Stromal cell of bone marrow (primary cell): ENCODE results near the gene CD226.
"Not testable (repeated sequence)": the region's sequence is repeated elsewhere in the genome, so short reads cannot be mapped to it uniquely, and the experiment has no call there.

Experiments used
- DNase-seq: peaks from one replicate; pipeline ENCODE4 v3.0.0-alpha.2; 2012; ENCODE audit warnings: low read depth

Gene CD226

DNA sequence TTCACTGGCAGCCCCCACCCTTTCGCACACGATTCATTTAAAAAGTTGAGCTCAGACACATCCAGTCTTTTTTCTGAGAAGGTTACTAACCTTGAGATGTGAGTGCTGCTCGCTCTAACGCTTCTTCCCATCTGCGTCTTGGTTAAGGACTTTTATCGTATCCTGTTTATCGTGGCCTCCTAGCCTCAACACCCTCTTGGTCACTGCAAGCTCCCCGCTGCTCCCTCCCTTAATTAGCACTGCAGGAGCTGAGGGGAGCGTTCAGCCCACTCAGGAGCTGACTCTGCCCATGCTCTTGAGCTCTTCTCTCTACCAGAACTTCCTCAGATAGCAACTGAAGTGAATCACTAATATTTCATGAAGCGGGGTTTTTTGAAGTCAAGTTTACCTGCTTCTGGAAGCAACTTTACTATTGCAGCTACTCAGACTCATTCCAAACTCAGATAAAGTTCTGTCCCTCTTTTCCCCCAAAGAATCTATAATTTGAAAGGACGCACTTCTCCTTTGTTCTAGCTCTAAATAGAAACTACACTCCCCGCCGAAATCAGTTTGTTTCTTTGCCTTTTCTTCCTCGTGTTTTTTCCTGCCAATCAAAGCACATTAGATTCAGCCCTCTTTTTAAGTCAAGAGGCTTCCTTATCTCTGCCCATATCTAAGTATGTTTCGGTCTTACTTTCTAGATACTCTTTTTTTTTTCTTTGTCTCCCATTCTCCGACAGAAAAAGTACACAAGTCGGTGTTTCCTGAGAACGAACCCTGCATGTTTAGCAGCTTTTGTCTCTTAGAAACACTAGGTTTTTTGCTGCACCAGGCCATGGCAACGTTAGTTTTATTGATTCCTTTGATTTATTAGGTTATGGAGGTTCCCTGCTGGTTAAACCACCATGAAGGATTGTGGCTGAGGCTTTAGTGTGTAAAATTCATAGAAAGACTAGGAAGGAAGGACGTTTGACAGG, 9.3 kb upstream of the CD226 start:
- no peak for DNase-seq

DNA sequence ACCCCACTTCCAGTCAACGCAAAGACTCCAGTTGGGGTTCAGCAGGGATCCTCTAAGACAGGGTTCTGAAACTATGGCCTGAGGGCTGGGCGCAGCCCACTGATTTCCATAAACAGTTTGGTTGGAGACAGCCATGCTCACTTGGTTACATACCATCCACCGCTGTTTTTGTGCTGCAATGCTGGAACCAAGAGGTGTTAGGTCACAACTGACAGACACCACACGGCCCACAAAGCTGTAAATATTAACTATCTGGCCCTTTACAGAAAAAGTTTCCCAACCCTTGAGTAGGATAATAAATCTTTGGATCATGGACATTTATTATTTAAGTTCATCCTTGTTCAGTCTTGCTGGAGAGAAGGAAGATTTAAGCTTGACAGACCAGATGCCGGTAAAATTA, 8.4 kb upstream of the CD226 start:
- no peak for DNase-seq

DNA sequence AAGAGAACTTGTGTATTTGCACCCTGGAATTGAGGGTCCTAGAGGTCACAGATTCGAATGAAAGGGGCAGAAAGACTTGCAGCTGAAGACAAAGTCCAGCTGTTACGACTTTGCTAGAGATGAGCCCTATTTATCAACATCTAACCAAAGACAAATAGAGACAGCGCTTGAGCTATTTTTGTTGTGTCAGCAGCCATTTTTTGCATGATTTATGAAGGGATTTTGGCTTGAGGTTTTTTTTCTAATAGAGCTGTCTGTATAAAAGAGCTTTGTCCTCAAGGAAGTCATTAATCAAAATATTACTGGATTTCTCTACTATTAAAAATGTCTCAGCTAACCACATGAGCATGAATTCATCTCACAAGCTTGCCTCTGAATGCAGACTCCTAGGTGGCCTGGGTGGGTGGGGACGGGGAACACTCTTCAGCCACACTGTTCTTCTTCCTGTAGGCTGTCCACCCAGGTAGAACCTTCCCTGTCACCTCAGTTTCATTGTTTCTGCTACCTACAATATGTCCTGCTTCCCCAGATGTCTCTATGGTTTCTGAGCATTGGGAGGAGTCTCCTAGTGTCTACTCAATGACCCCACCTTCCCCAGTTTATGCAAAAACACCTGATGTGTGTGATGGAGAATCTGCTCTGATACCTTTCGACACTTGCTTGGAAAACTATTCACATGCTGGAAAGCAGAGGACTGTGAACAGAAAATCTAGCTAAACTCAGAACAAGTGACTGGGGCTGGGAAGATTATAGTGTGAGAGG, 7.2 kb upstream of the CD226 start:
- DNase-seq = no peak

GRCh38 chr18:69953191-69953590, 5.5 kb upstream of the CD226 start:
- DNase-seq = no peak

DNA sequence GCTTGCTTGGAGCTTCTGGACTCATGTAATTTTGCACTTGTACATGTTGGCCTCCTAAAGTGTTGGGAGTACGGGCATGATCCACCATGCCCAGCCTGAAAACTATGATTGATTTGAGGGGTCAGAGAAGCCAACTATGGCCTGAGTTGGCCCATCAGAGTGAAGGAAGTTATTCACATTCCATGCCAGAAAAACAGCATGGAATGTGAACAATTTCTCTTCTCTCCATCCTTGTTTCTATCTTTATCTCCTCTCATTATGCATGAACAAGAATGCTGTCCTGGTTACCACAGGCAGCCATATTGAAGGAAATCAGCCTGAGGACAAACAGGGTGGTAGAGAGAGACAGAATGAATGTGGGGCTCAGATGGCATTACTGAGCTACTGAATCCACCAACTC, 3.5 kb upstream of the CD226 start:
- DNase-seq = no peak

GRCh38 chr18:69949538-69949936, 1.9 kb upstream of the CD226 start:
- DNase-seq = no peak

GRCh38 chr18:69948919-69949537, 1.4 kb upstream of the CD226 start:
- no peak for DNase-seq

DNA sequence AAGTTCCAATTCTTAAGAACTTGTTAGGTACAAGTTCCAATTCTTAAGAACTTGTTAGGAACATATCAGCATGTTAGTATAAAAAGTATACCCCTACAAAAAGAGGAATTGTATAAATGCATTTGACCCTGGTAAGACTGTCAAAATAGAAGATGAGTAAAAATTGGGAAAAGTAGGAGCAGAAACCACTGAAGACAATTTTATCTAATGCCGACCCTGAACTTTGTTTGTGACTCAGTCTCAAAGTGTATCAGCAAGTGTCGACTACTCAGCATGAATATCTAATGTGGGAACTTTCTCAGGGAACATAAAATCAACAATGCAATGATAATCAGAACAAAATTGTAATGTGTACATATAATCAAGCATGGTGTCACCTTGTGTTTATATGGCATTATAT, 583 bp upstream of the CD226 start:
- DNase-seq = no peak

- no peak for DNase-seq
These were observed 991 bp downstream of the CD226 start for GRCh38 chr18:69946608-69947155.

DNA sequence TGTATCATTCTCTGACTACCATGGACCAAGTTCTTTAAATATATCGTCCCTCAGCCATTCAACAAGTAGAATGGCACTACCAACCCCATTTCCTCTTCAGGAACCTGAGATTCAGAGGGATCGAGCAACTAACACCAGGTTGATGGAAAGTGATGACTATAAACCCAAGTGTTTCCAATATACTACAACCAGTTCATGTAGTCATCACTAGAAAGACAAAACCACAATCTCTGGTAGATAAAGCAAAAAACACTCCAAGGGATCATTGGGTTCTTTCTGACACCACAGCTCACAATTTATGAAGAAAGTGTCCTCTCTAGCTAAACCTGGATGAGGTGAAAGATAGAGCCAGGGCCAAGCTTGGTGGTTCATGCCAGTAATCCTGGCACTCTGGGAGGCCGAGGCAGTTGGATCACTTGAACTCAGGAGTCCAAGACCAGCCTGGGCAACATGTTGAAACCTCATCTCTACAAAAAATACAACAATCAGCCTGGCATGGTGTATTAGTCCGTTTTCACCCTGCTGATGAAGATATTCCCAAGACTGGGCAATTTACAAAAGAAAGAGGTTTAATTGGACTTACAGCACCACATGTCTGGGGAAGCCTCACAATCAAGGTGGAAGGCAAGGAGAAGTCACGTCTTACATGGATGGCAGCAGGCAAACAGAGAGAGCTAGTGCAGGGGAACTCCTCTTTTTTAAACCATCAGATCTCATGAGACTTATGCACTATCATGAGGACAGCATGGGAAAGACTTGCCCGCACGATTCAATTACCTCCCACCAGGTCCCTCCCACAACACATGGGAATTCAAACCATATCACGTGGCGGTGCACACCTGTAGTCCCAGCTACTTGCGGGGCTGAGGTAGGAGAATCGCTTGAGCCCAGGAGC, 2.2 kb downstream of the CD226 start:
- no peak for DNase-seq

GRCh38 chr18:69944436-69944835, 3.2 kb downstream of the CD226 start:
- DNase-seq = no peak

DNA sequence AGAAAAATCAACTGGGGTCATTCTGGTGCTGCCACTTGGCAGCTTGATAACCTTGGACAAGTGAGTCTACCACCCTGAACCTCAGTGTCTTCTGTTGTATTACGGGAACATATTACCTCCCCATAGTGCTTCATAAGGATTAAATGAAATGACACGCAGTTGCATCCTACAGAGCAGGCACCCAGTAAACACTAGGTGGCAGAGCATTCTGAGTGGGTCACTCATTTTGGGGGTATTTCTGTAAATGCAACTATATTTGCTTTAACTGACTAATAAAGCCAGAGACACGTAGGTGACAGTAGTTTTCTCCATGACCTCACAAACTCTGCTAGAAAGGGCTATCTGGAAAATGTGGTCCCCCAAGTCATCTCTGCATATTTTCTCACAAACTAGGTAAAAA, 4.7 kb downstream of the CD226 start:
- no peak for DNase-seq

- DNase-seq = no peak
These were observed 6.5 kb downstream of the CD226 start for GRCh38 chr18:69941183-69941582.

GRCh38 chr18:69939812-69940211, 7.9 kb downstream of the CD226 start:
- not testable (repeated sequence) for DNase-seq

- DNase-seq = no peak
These were observed 11.5 kb downstream of the CD226 start for GRCh38 chr18:69936191-69936558.

DNA sequence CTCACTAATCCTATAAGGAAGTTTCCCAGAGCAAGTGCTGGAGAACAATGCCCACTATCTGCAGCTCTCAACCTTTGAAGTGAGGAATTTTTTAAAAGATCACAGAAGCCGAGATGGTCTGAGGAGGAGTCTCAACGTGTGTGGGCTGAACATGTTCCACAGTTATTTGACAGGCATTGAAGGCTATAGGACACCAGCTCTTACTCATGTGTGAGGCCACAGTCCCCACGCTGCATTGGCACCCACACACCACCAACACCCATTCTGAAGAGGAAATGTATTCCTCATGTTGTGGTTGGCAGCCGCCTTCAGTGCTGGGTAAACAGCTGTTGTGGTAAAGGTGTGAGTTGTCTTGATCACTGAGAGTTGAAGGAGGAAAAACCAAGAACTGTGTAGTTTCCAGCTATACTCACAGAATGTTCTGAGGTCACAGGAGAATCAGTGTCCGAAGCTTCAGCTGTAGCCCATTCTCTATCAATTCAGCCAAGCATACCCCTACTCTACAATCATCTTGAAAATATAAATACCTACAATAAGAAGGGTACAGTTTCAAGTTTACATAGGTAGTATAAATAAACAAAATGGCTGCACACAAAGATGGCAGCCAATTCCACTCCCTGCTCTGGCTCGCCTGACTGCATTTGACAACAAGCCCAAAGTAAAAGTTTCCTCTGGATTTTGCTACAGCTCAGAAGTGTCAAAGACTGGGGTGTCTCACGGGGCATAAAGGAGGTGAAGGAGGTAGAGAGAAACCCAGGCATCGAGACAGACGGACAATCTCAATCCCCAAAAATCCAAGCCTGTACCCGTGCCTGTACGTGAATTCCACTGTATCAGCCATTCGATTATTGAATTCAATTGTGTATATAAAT, 12.1 kb downstream of the CD226 start:
- DNase-seq = no peak

DNA sequence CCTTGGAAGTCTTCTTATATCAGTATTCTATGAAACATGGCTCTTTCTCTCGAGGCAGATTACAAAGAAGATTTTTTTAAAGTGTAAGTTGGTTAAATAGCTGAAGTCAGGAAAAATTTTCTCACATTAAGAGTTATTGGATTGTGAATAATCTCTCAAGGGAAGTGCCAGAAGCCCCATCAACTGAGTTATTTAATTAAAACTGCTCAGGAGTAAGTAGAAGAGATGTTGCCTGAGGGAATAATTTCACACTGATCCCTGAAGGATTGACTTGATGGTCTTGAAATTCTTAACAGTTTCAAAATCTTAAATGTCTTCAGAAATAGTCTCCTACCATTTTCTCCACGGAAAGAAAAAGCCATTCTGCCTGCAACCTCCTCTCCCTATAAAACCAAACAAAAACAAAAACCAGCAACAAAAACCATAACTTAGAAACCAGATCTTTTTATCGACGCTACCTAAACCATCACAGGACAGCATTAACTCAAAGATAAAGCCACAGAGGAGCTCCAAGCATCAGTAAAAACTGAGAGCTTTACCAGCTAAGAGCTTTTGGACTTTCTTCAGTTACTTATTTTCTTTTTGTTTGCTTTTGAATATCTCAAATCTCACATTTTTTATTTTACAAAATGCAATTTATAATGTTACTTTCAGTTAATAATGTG, 12.9 kb downstream of the CD226 start:
- no peak for DNase-seq

DNA sequence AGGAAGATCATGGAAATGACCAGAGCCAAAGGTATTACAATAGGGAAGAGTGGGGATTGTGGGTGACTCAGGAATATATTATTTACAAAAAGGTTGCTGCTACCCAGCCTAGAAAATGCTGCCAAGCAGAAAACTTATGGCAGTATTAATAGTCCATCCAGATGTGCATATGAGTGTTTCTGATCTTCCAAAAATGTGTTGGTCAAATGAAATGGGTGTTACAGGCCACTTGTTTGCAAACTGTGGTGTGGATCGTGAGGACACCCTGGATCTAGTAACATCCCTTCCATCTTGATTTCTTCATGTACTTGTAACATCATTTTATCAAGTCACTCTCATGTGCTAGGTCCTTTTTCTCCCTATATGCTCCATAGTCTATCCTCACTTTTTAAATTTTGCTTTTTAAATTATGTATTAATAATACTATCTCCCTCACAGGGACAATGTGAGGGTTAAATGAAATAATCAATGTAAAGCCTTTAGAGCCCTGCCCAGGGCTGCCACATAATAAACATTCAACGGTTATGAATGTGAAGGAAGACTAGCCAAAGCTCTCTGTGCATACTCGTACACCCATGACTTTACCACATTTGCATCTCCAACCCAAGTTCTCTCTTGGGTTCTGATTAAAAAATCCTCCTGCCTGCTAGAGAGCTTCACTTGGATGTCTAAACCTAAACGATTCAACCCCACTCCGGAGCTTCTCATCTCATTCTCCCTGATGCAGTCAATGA, 18.5 kb downstream of the CD226 start:
- DNase-seq = no peak

- no peak for DNase-seq
These were observed 31.3 kb downstream of the CD226 start for GRCh38 chr18:69916412-69916811.
